ENCODE results near the gene AKAP4. TPM values are rescaled to one million over a fixed set of nuclear protein-coding genes. Genes with fewer than 3 reads are reported as not detected.

AKAP4 gene
- total RNA-seq, 2 experiments from 2014 or later, result not detected

GRCh38 chrX:50157545-50158135 lies 43.2 kb downstream of the AKAP4 start:
- Mint-ChIP-seq H3K4me1 (no peaks in the 10 kb centered on the region), H3K27ac (no peak overlapping the region), H3K36me3 (no peaks in the 10 kb centered on the region), H3K9me3 (no peaks in the 10 kb centered on the region), H3K4me3 (no peak overlapping the region), H3K27me3 (no peaks in the 10 kb centered on the region)
- no peak for DNase-seq

GRCh38 chrX:50154429-50154828 lies 46.4 kb downstream of the AKAP4 start:
- no peak overlapping the region for H3K4me3 Mint-ChIP-seq
- no peaks in the 10 kb centered on the region for H3K36me3 Mint-ChIP-seq
- DNase-seq, result no peak
- H3K27me3 Mint-ChIP-seq, result no peaks in the 10 kb centered on the region
- no peaks in the 10 kb centered on the region for H3K4me1 Mint-ChIP-seq
- H3K9me3 Mint-ChIP-seq, result no peaks in the 10 kb centered on the region
- H3K27ac Mint-ChIP-seq, result no peak overlapping the region

DNA sequence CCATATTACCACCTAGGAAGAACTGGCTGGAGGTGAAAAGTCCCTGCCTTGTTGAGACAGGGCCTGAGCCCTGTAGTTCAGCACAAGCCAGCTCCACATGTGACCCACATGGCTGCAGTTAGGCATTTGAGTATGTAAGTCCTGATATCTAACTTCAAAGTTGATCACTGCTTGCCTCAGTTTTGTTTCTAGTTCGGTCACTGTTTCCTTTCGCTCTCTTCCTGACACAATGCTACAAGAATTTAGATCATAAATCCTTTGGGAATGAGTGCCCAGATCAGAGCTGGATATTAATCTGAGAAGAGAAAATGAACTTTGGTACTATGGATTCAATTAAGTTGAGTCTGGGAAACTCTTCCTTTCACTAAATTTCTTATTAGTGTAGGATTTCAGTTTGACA lies 48.4 kb downstream of the AKAP4 start:
- no peaks in the 10 kb centered on the region for H3K36me3 Mint-ChIP-seq
- H3K4me1 Mint-ChIP-seq, result no peaks in the 10 kb centered on the region
- H3K9me3 Mint-ChIP-seq, result no peaks in the 10 kb centered on the region
- no peak overlapping the region for H3K27ac Mint-ChIP-seq
- H3K4me3 Mint-ChIP-seq, result no peak overlapping the region
- no peak for DNase-seq
- no peaks in the 10 kb centered on the region for H3K27me3 Mint-ChIP-seq

- no peak overlapping the region for H3K27ac Mint-ChIP-seq
- H3K4me3 Mint-ChIP-seq, result no peak overlapping the region
- H3K9me3 Mint-ChIP-seq, result no peaks in the 10 kb centered on the region
- no peaks in the 10 kb centered on the region for H3K4me1 Mint-ChIP-seq
- no peaks in the 10 kb centered on the region for H3K27me3 Mint-ChIP-seq
- no peak for DNase-seq
- H3K36me3 Mint-ChIP-seq, result no peaks in the 10 kb centered on the region
These were observed 52.8 kb downstream of the AKAP4 start for GRCh38 chrX:50147972-50148371.

Other genes starting within 250 kb of the AKAP4 start
- gene CCNB3, start 3.8 kb upstream of the AKAP4 start, total RNA-seq, result under 1 TPM; 0.46 to 0.64 TPM

Data from activated naive CD8-positive, alpha-beta T cell treated with anti-CD3 and anti-CD28 coated beads for 36 hours (primary cell).